Peyer's patch (tissue), 4 donors: Measurements from ENCODE around the gene DNAH14. TPM values are rescaled to one million over a fixed set of nuclear protein-coding genes. Genes with fewer than 3 reads are reported as not detected.

Experiments
- DNase-seq, 3 donors: peaks; one replicate each; pipeline ENCODE4 v3.0.0-alpha.2; 2017 to 2019
- H3K27ac ChIP-seq, 4 donors: fragments of 200-600 bp; sonication (generic); one replicate each; pipeline ENCODE4 v1.5.1; 2016 to 2019
- H3K27me3 ChIP-seq, 2 donors: fragments of 200-600 bp; sonication (generic); one replicate each; pipeline ENCODE4 v1.5.1; 2019
- H3K36me3 ChIP-seq, 3 donors: fragments of 200-600 bp; sonication (generic); one replicate each; pipeline ENCODE4 v1.5.1; 2016 to 2019
- H3K4me1 ChIP-seq, 4 donors: fragments of 200-600 bp; sonication (generic); one replicate each; pipeline ENCODE4 v1.5.1; 2016 to 2019
- H3K4me3 ChIP-seq, 4 donors: fragments of 200-600 bp; sonication (generic); 1 replicate in 3 of 4; 2 replicates in 1 of 4; pipeline ENCODE4 v1.5.1; 2016 to 2019; ENCODE audit warnings: mild to moderate bottlenecking in 1 of 4
- H3K9me3 ChIP-seq, 4 donors: fragments of 200-600 bp; sonication (generic); one replicate each; pipeline ENCODE4 v1.5.1; 2016 to 2019; ENCODE audit warnings: mild to moderate bottlenecking in 1 of 4
- CTCF ChIP-seq, 6 experiments: fragments of 450-650 bp in 4 of 6; fragments of 200-600 bp in 2 of 6; sonication (generic) in 1 of 6; IDR thresholded peaks; one replicate each; pipeline ENCODE4 v1.5.1; 2017 to 2019; ENCODE audit warnings: antibody characterized with exemption in 6 of 6, mild to moderate bottlenecking in 3 of 6, moderate library complexity in 1 of 6
- POLR2A ChIP-seq, 2 donors: fragments of 450-650 bp; IDR thresholded peaks; one replicate each; pipeline ENCODE4 v1.5.1; 2017; ENCODE audit warnings: antibody characterized with exemption in 2 of 2, mild to moderate bottlenecking in 2 of 2, moderate library complexity in 2 of 2
- total RNA-seq, 4 donors: library from RNA; depleted of rRNA; stranded (reverse); fragments of >200 nt; gene quantifications; one replicate each; pipeline ENCODE4 v1.1.0, GENCODE V29; 2016

Gene DNAH14
- total RNA-seq, 4 donors from 2014 or later, result 6.5 to 11.0 (median 7.4) TPM

- no peak for TF ChIP-seq POLR2A (IDR thresholded peaks at IDR 0.05)
- no peak for TF ChIP-seq CTCF (IDR thresholded peaks at IDR 0.05)
- Histone ChIP-seq H3K27me3 (no peaks in the 10 kb centered on the region), H3K4me1 (peaks cover 0 to 45% (median 12%) of the 10 kb centered on the region in 4 donors), H3K4me3 (no peak overlapping the region), H3K36me3 (peaks cover 0 to 32% (median 0%) of the 10 kb centered on the region in 3 donors), H3K9me3 (no peaks in the 10 kb centered on the region), H3K27ac (no peak overlapping the region)
- no peak for DNase-seq
Observed at GRCh38 chr1:225423518-225423855, 494.0 kb downstream of the DNAH14 start.

GRCh38 chr1:225424562-225425200, 495.2 kb downstream of the DNAH14 start:
- Histone ChIP-seq H3K27ac (peak overlapping the region in 1 of 4 donors; percentile 48), H3K4me3 (no peak overlapping the region), H3K27me3 (no peaks in the 10 kb centered on the region), H3K9me3 (no peaks in the 10 kb centered on the region), H3K4me1 (peaks cover 0 to 45% (median 12%) of the 10 kb centered on the region in 4 donors), H3K36me3 (peaks cover 0 to 20% (median 0%) of the 10 kb centered on the region in 3 donors)
- no peak for DNase-seq
- TF ChIP-seq CTCF (IDR thresholded peaks at IDR 0.05), result no peak
- no peak for TF ChIP-seq POLR2A (IDR thresholded peaks at IDR 0.05)

GRCh38 chr1:225425201-225425786, 495.8 kb downstream of the DNAH14 start:
- TF ChIP-seq CTCF (IDR thresholded peaks at IDR 0.05) (no peak), POLR2A (IDR thresholded peaks at IDR 0.05) (no peak)
- Histone ChIP-seq H3K4me1 (peaks cover 0 to 45% (median 12%) of the 10 kb centered on the region in 4 donors), H3K4me3 (peak overlapping the region in 1 of 4 donors; percentile 99), H3K27me3 (no peaks in the 10 kb centered on the region), H3K36me3 (peaks cover 0 to 17% (median 0%) of the 10 kb centered on the region in 3 donors), H3K9me3 (no peaks in the 10 kb centered on the region), H3K27ac (peak overlapping the region in 1 of 4 donors; percentile 98)
- DNase-seq, result no peak

- DNase-seq, result peak; percentile 68 to 78 (median 74)
- Histone ChIP-seq H3K9me3 (no peaks in the 10 kb centered on the region), H3K4me3 (peak overlapping the region; percentile 81 to 99 (median 96)), H3K36me3 (peaks cover 0 to 3% (median 0%) of the 10 kb centered on the region in 3 donors), H3K4me1 (peaks cover 0 to 45% (median 12%) of the 10 kb centered on the region in 4 donors), H3K27me3 (no peaks in the 10 kb centered on the region), H3K27ac (peak overlapping the region; percentile 89 to 98 (median 98))
- TF ChIP-seq CTCF (IDR thresholded peaks at IDR 0.05) (no peak), POLR2A (IDR thresholded peaks at IDR 0.05) (peak in 1 of 2 donors; percentile 6)
Observed at GRCh38 chr1:225426395-225427234, 497.1 kb downstream of the DNAH14 start.

- peak within 1 kb of the TSS; percentile 81 to 99 (median 96) for H3K4me3 ChIP-seq
- no peaks in the 10 kb centered on the region for H3K36me3 ChIP-seq
- H3K9me3 ChIP-seq, result no peaks in the 10 kb centered on the region
- peaks cover 0 to 38% (median 12%) of the 10 kb centered on the region in 4 donors for H3K4me1 ChIP-seq
- TF ChIP-seq CTCF (IDR thresholded peaks at IDR 0.05) (peak in 1 of 6 experiments; percentile 3), POLR2A (IDR thresholded peaks at IDR 0.05) (peak in 1 of 2 donors; percentile 59)
- DNase-seq, result peak in 1 of 3 donors; percentile 33
- H3K27ac ChIP-seq, result peak within 1 kb of the TSS; percentile 89 to 98 (median 98)
- H3K27me3 ChIP-seq, result no peaks in the 10 kb centered on the region
Observed at GRCh38 chr1:225427235-225428067, 498.0 kb downstream of the DNAH14 start, which contains the start of gene LBR. LBR (minus strand) TSS chr1:225428038; CDS start chr1:225424075, 3,963 bp downstream.
